GM19099 (cell line): Measurements from ENCODE around the gene EPSTI1.

Source experiments
- POLR2A ChIP-seq: IDR thresholded peaks from 3 replicates; pipeline ENCODE4 v1.6.1; 2011; ENCODE audit warnings: low read depth; ENCODE audit not compliant: insufficient read length; ENCODE audit errors: extremely low read depth

The EPSTI1 gene

GRCh38 chr13:43014162-43014561 is 22.1 kb upstream of the EPSTI1 start:
- no peak for TF ChIP-seq POLR2A

- no peak for TF ChIP-seq POLR2A
These were observed 17.5 kb upstream of the EPSTI1 start for GRCh38 chr13:43009506-43009905.

- TF ChIP-seq POLR2A = no peak
These were observed 16.6 kb upstream of the EPSTI1 start for GRCh38 chr13:43008596-43008995.

GRCh38 chr13:43006893-43007631 is 15.0 kb upstream of the EPSTI1 start:
- no peak for TF ChIP-seq POLR2A

- no peak for TF ChIP-seq POLR2A
These were observed 13.6 kb upstream of the EPSTI1 start for GRCh38 chr13:43005460-43006236.

- TF ChIP-seq POLR2A = no peak
These were observed 11.7 kb upstream of the EPSTI1 start for GRCh38 chr13:43003729-43004128.

GRCh38 chr13:43003010-43003409 is 11.0 kb upstream of the EPSTI1 start:
- TF ChIP-seq POLR2A = no peak

GRCh38 chr13:43002021-43002420 is 10.0 kb upstream of the EPSTI1 start:
- no peak for TF ChIP-seq POLR2A

GRCh38 chr13:43000676-43001075 is 8.6 kb upstream of the EPSTI1 start:
- no peak for TF ChIP-seq POLR2A

GRCh38 chr13:42999491-42999890 is 7.5 kb upstream of the EPSTI1 start:
- no peak for TF ChIP-seq POLR2A

- TF ChIP-seq POLR2A = no peak
These were observed 5.3 kb upstream of the EPSTI1 start for GRCh38 chr13:42997381-42997780.

GRCh38 chr13:42996584-42996983 is 4.5 kb upstream of the EPSTI1 start:
- no peak for TF ChIP-seq POLR2A

- no peak for TF ChIP-seq POLR2A
These were observed 2.8 kb upstream of the EPSTI1 start for GRCh38 chr13:42994878-42995277.

- no peak for TF ChIP-seq POLR2A
These were observed 702 bp upstream of the EPSTI1 start for GRCh38 chr13:42992764-42993122.

GRCh38 chr13:42990291-42991232 is 1.5 kb downstream of the EPSTI1 start:
- no peak for TF ChIP-seq POLR2A
